ENCODE results near the gene KRCC1.

DNA sequence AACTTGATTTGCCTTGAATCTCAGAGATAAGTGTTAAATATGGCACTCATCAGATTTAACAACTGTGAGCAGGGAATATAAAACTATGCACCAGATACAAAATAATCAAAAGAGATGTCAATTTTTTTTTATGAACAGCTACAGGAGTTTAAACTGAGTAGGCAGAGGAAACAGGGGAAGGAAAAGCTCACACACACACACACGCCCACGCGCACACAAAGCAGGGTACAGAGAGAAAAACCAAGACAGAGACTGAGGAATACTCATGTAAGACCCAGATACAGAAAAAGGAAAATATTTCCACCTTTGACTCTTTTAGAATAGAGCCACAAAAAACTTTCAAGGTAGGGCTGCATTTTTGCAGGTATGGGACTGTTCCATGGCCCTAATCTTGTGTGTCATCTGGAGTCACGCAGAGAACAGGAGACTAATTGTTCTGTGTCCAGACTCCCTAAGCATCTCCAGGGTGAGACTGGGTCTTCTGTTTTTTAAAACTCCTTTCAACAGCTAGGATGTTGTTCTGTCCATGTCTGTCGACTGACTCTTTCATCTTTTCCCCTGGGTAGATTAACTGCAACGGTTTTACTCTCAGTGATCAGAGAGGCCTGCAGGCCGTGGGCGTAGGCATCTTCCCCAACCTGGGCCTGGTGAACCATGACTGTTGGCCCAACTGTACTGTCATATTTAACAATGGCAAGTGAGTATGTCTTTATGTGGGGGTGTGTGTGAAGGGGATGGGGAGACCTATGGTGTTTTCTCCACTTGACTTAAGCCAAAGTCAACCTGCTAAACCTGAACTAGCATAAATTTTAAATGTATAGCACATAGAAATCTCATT lies 35.1 kb upstream of the KRCC1 start:
- TF ChIP-seq, protein P1, sequence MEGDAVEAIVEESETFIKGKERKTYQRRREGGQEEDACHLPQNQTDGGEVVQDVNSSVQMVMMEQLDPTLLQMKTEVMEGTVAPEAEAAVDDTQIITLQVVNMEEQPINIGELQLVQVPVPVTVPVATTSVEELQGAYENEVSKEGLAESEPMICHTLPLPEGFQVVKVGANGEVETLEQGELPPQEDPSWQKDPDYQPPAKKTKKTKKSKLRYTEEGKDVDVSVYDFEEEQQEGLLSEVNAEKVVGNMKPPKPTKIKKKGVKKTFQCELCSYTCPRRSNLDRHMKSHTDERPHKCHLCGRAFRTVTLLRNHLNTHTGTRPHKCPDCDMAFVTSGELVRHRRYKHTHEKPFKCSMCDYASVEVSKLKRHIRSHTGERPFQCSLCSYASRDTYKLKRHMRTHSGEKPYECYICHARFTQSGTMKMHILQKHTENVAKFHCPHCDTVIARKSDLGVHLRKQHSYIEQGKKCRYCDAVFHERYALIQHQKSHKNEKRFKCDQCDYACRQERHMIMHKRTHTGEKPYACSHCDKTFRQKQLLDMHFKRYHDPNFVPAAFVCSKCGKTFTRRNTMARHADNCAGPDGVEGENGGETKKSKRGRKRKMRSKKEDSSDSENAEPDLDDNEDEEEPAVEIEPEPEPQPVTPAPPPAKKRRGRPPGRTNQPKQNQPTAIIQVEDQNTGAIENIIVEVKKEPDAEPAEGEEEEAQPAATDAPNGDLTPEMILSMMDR (IDR thresholded peaks at IDR 0.05 in 4 of 5, conservative IDR thresholded peaks at IDR 0.05 in 1 of 5), result no peak
- no peak for TF ChIP-seq POLR2A (IDR thresholded peaks at IDR 0.05)
